Stimulated activated CD4-positive, alpha-beta T cell treated with anti-CD3 and anti-CD28 coated beads, TNF-alpha, amount 100 ng/mL, for 1 hour (primary cell): Measurements from ENCODE around the gene JAG2.

ENCODE experiments used
- DNase-seq, 3 donors: peaks; one replicate each; pipeline ENCODE4 v3.0.0-alpha.2; 2020; ENCODE audit warnings: low read depth in 3 of 3, low spot score in 1 of 3

JAG2 gene

GRCh38 chr14:105141026-105141425 is 27.6 kb downstream of the JAG2 start:
- no peak for DNase-seq

DNA sequence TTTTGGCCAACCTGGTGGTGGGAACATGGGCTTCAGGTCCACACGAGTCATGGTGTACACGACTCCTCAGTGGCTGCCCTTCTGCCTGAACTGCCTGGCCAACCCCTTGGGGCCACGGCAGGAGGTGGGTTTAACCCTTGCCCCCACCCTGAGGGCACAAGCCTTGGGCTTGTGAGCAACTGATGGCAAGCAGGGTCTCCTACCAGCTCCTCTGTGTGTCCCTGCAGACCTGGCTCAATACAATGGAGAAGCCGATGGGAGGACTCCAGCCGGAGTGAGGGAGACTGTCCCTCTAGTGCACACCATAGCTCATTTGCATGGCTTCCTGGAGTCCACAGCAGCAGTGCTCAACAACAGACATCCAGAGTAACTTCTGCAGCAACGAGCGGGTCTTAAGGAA is 28.0 kb downstream of the JAG2 start:
- DNase-seq = no peak

GRCh38 chr14:105139831-105140239 is 28.7 kb downstream of the JAG2 start:
- DNase-seq = no peak

GRCh38 chr14:105139212-105139825 is 29.3 kb downstream of the JAG2 start:
- no peak for DNase-seq

- DNase-seq = no peak
Observed at GRCh38 chr14:105138551-105139111, 29.9 kb downstream of the JAG2 start.

- DNase-seq = no peak
Observed at GRCh38 chr14:105138021-105138541, 30.5 kb downstream of the JAG2 start.

GRCh38 chr14:105137481-105138020 is 31.0 kb downstream of the JAG2 start:
- DNase-seq = no peak

- DNase-seq = no peak
Observed at GRCh38 chr14:105136401-105137322, 31.9 kb downstream of the JAG2 start.

- DNase-seq = no peak
Observed at GRCh38 chr14:105135700-105136395, 32.7 kb downstream of the JAG2 start.

DNA sequence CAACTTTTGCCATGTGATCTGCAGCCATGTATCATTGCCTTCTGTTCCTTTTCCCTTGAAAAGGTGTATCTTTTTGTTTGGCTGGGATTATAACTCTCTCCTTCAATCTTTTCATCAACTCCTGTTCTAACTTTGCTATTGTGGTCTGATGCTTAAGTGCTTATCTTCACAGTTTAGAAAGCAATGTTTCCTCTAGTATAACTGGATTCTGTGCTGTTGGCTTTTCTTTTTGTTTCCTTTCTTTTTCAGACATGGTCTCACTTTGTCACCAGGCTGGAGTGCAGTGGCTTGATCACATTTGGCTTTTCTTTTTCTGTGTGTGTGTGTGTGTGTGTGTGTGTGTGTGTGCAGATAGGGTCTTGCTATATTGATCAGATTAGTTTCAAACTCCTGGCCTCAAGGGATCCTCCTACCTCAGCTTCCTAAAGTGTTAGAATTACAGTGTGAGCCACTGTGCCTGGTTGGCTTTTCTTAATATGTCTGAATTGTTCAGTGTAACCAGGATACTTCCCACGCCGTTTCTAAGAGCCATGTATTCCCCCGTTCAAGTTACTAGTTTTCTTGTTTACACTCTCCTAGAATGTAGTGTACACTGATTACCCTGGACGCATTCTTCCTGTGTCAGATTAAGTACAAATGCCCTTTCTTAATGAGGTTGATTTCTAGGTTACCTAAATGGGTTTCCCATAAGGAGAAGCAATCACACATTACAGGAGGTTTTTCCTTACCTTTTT is 35.5 kb downstream of the JAG2 start:
- no peak for DNase-seq

GRCh38 chr14:105131241-105131640 is 37.3 kb downstream of the JAG2 start:
- no peak for DNase-seq

DNA sequence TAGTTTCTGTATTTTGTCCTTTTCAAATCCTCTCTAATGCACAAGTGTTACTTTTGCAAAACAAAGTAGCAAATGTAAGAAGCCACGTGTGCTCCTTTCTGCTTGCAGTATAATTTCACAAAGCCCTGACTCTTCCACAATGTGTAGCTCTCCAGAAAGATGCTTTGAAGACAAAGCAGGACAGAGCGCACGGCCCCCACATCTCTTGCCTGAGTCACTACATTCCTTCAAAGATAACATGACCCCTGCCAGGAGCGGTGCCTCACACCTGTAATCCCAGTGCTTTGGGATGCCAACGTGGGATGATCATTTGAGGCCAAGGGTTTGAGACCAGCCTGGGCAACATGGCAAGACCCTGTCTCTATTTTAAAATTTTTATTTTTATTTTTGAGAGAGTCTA is 40.5 kb downstream of the JAG2 start:
- no peak for DNase-seq

GRCh38 chr14:105126981-105127329 is 41.6 kb downstream of the JAG2 start:
- DNase-seq = no peak

GRCh38 chr14:105126126-105126980 is 42.2 kb downstream of the JAG2 start:
- DNase-seq = no peak

GRCh38 chr14:105124823-105125222 is 43.8 kb downstream of the JAG2 start:
- no peak for DNase-seq

DNA sequence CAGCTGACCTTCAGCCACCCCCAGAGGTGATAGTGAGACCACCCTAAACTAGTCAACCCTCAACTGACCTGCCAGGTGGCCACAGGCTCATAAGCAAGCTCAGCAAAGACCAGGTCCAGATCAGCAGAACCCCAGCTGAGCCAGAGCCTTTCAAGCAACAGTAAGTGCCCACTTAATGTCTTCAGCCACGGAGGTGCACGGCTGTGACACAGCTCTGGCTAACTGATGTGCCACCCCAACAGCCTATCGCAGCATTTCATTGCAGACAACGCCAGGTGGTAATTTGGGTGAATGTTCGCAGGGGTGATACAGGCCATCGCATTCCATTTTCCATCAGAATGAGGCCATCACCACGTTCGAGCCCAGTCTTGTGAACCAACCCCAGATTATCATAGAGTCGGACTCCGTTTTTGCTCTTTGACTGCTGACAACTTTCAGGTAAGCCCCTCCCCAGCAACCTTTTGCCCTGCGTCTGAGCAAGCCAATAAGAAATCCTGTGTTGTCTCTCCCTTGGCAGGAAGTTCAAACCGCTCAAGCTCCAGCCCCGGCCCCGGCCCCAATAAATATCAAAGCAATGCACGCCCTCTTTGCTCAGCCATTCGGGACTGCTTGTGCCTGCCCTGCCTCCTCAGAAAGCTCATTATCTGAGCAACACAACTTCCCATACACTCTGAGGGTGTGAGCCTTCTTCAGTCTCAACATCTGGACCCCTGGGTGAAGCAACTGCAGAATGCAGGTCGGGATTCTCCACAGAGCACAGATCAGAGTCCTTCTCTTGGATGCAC is 44.4 kb downstream of the JAG2 start:
- no peak for DNase-seq

- no peak for DNase-seq
Observed at GRCh38 chr14:105123064-105123665, 45.4 kb downstream of the JAG2 start.

GRCh38 chr14:105120056-105120455 is 48.5 kb downstream of the JAG2 start:
- no peak for DNase-seq
